Measurements from ENCODE around the gene GADL1.

DNA sequence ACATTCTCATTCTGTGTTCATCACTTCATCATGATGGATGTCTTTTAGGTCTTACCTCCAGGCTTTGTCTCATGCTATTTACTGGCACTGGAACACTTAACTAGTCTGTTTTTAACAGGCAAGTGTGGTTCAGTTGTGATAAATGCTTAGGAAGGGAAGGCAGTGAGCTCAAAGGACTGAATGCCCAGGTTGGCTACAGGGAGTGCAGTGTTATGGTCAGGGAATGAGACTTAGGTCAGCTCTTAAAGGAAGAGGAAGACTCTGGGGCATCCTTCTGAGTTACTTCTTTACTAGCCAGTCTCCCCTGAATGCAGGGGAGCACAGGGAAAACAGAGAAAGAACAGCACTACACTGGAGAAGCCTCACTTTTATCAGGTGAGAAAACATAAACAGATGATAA lies 215.4 kb downstream of the GADL1 start:
- TF ChIP-seq POLR2AphosphoS5 (IDR thresholded peaks at IDR 0.05; ENCODE audit: low read depth, low read length) = no peak
- TF ChIP-seq SIN3A (IDR thresholded peaks at IDR 0.05; ENCODE audit: borderline replicate concordance, insufficient read depth, low read length) = no peak
- no peak for TF ChIP-seq FOXP2 (optimal IDR thresholded peaks at IDR 0.05; ENCODE audit: borderline replicate concordance, extremely low read depth, extremely low read length, insufficient read depth)
- TF ChIP-seq, protein P1, sequence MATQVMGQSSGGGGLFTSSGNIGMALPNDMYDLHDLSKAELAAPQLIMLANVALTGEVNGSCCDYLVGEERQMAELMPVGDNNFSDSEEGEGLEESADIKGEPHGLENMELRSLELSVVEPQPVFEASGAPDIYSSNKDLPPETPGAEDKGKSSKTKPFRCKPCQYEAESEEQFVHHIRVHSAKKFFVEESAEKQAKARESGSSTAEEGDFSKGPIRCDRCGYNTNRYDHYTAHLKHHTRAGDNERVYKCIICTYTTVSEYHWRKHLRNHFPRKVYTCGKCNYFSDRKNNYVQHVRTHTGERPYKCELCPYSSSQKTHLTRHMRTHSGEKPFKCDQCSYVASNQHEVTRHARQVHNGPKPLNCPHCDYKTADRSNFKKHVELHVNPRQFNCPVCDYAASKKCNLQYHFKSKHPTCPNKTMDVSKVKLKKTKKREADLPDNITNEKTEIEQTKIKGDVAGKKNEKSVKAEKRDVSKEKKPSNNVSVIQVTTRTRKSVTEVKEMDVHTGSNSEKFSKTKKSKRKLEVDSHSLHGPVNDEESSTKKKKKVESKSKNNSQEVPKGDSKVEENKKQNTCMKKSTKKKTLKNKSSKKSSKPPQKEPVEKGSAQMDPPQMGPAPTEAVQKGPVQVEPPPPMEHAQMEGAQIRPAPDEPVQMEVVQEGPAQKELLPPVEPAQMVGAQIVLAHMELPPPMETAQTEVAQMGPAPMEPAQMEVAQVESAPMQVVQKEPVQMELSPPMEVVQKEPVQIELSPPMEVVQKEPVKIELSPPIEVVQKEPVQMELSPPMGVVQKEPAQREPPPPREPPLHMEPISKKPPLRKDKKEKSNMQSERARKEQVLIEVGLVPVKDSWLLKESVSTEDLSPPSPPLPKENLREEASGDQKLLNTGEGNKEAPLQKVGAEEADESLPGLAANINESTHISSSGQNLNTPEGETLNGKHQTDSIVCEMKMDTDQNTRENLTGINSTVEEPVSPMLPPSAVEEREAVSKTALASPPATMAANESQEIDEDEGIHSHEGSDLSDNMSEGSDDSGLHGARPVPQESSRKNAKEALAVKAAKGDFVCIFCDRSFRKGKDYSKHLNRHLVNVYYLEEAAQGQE (IDR thresholded peaks at IDR 0.05; ENCODE audit: insufficient read depth in 1 of 2, low read depth in 2 of 2, low read length in 2 of 2) = no peak
- no peak for TF ChIP-seq TAF1 (IDR thresholded peaks at IDR 0.05; ENCODE audit: borderline replicate concordance, insufficient read depth, low read length)

All from PFSK-1 (cell line).